ENCODE results near the gene LMO3. TPM values are rescaled to one million over a fixed set of nuclear protein-coding genes. Genes with fewer than 3 reads are reported as not detected.

LMO3 gene
- total RNA-seq, 1 experiment from 2014 or later = not detected

- Histone ChIP-seq H3K4me2 (no peak overlapping the region), H2AFZ (no peak overlapping the region), H3K27ac (no peak overlapping the region), H4K20me1 (ENCODE audit: insufficient read depth) (no peaks in the 10 kb centered on the region), H3K36me3 (ENCODE audit: low read depth) (no peaks in the 10 kb centered on the region), H3F3A (ENCODE audit: insufficient read depth, low read depth) (0 out of 2 replicates have a peak, but pooled peaks cover 7% of the 10 kb centered on the region), H3K9me3 (ENCODE audit: insufficient read depth, low read depth) (no peaks in the 10 kb centered on the region), H3K4me1 (replicated peaks; ENCODE audit: insufficient read depth) (peaks cover 13% of the 10 kb centered on the region), H3K9me2 (ENCODE audit: insufficient read depth) (no peaks in the 10 kb centered on the region; the same call in 1 of the 2 replicates), H3K4me3 (no peak overlapping the region), H3K79me2 (ENCODE audit: low read depth) (no peaks in the 10 kb centered on the region), H3K27me3 (ENCODE audit: insufficient read depth, low read depth) (no peaks in the 10 kb centered on the region)
- no TSS peak for BruUV-seq (replicated peaks)
- intact Hi-C loops (cut with micrococcal nuclease; ENCODE audit: unreplicated experiment) = no loop called here
- ChIA-PET CTCF (no interaction called here), POLR2A (ENCODE audit: unreplicated experiment) (no interaction called here)
- DNase-seq = no peak
- TF ChIP-seq EZH2 (IDR thresholded peaks at IDR 0.05; ENCODE audit: low read depth) = no peak
- TF ChIP-seq CTCF (conservative IDR thresholded peaks at IDR 0.05) = no peak
Measured at GRCh38 chr12:16587110-16587453, 18.9 kb downstream of the LMO3 start.

- Histone ChIP-seq H3K27ac (no peak overlapping the region), H3K27me3 (ENCODE audit: insufficient read depth, low read depth) (no peaks in the 10 kb centered on the region), H3K79me2 (ENCODE audit: low read depth) (no peaks in the 10 kb centered on the region), H3K9me2 (ENCODE audit: insufficient read depth) (no peaks in the 10 kb centered on the region; the same call in 1 of the 2 replicates), H3K36me3 (ENCODE audit: low read depth) (no peaks in the 10 kb centered on the region), H4K20me1 (ENCODE audit: insufficient read depth) (no peaks in the 10 kb centered on the region), H2AFZ (no peak overlapping the region), H3K4me2 (no peak overlapping the region), H3K4me1 (replicated peaks; ENCODE audit: insufficient read depth) (peaks cover 13% of the 10 kb centered on the region), H3K4me3 (no peak overlapping the region), H3K9me3 (ENCODE audit: insufficient read depth, low read depth) (no peaks in the 10 kb centered on the region), H3F3A (ENCODE audit: insufficient read depth, low read depth) (0 out of 2 replicates have a peak, but pooled peaks cover 7% of the 10 kb centered on the region)
- TF ChIP-seq EZH2 (IDR thresholded peaks at IDR 0.05; ENCODE audit: low read depth) = no peak
- TF ChIP-seq CTCF (conservative IDR thresholded peaks at IDR 0.05) = no peak
- CTCF ChIA-PET = no interaction called here
- POLR2A ChIA-PET (ENCODE audit: unreplicated experiment) = no interaction called here
- DNase-seq = no peak
- intact Hi-C loops (cut with micrococcal nuclease; ENCODE audit: unreplicated experiment) = no loop called here
- BruUV-seq (replicated peaks) = no TSS peak
Measured at GRCh38 chr12:16586350-16587109, 19.4 kb downstream of the LMO3 start.

GRCh38 chr12:16585781-16586180 is 20.2 kb downstream of the LMO3 start:
- Histone ChIP-seq H3K36me3 (ENCODE audit: low read depth) (no peaks in the 10 kb centered on the region), H3K27ac (no peak overlapping the region), H3F3A (ENCODE audit: insufficient read depth, low read depth) (0 out of 2 replicates have a peak, but pooled peaks cover 7% of the 10 kb centered on the region), H3K9me2 (ENCODE audit: insufficient read depth) (no peaks in the 10 kb centered on the region; the same call in 1 of the 2 replicates), H3K4me3 (no peak overlapping the region), H4K20me1 (ENCODE audit: insufficient read depth) (no peaks in the 10 kb centered on the region), H2AFZ (no peak overlapping the region), H3K9me3 (ENCODE audit: insufficient read depth, low read depth) (no peaks in the 10 kb centered on the region), H3K27me3 (ENCODE audit: insufficient read depth, low read depth) (no peaks in the 10 kb centered on the region), H3K4me2 (no peak overlapping the region), H3K4me1 (replicated peaks; ENCODE audit: insufficient read depth) (peaks cover 13% of the 10 kb centered on the region), H3K79me2 (ENCODE audit: low read depth) (no peaks in the 10 kb centered on the region)
- POLR2A ChIA-PET (ENCODE audit: unreplicated experiment) = no interaction called here
- BruUV-seq (replicated peaks) = no TSS peak
- CTCF ChIA-PET = interaction anchor here (0.6 kb wide), 1 partner anchor 86 kb away, joined by 3 read pairs; no protein-coding TSS in a partner anchor
- intact Hi-C loops (cut with micrococcal nuclease; ENCODE audit: unreplicated experiment) = no loop called here
- no peak for TF ChIP-seq EZH2 (IDR thresholded peaks at IDR 0.05; ENCODE audit: low read depth)
- no peak for TF ChIP-seq CTCF (conservative IDR thresholded peaks at IDR 0.05)
- no peak for DNase-seq
